ENCODE data around the gene SLC5A4. TPM values are rescaled to one million over a fixed set of nuclear protein-coding genes. Genes with fewer than 3 reads are reported as not detected.

The SLC5A4 gene
- total and polyA plus RNA-seq, 8 donors, result 0.29 to 3.3 (median 0.58) TPM; not detected in 5

GRCh38 chr22:32175683-32176644 is 79.2 kb downstream of the SLC5A4 start:
- 0 to 17% (median 7%) methylated on average over 5 to 73 of the region's 73 CpGs for WGBS, 5 donors
- TF ChIP-seq POLR2A (IDR thresholded peaks at IDR 0.05) (no peak), POLR2AphosphoS5 (IDR thresholded peaks at IDR 0.05) (no peak), EP300 (IDR thresholded peaks at IDR 0.05) (no peak), CTCF (IDR thresholded peaks at IDR 0.05) (no peak)
- H3K4me1 ChIP-seq, result peaks cover 0 to 10% (median 6%) of the 10 kb centered on the region in 4 donors
- peaks cover 0 to 7% (median 0%) of the 10 kb centered on the region in 4 donors for H3K9me3 ChIP-seq
- intact Hi-C loops (cut with DNase I; ENCODE audit: low total_unique reads), result no loop called here
- peak in 1 of 2 donors; percentile 22 for DNase-seq
- H3K27ac ChIP-seq, result no peak overlapping the region
- H3K36me3 ChIP-seq, result no peaks in the 10 kb centered on the region
- peaks cover 14 to 78% (median 46%) of the 10 kb centered on the region in 3 donors for H3K27me3 ChIP-seq
- no peak overlapping the region for H3K4me3 ChIP-seq

GRCh38 chr22:32175115-32175514 is 80.0 kb downstream of the SLC5A4 start:
- Histone ChIP-seq H3K4me3 (no peak overlapping the region), H3K27ac (no peak overlapping the region), H3K27me3 (peaks cover 14 to 73% (median 46%) of the 10 kb centered on the region in 3 donors), H3K4me1 (peaks cover 0 to 10% (median 6%) of the 10 kb centered on the region in 4 donors), H3K36me3 (no peaks in the 10 kb centered on the region), H3K9me3 (peaks cover 0 to 7% (median 0%) of the 10 kb centered on the region in 4 donors)
- TF ChIP-seq POLR2A (IDR thresholded peaks at IDR 0.05), result no peak
- no peak for TF ChIP-seq POLR2AphosphoS5 (IDR thresholded peaks at IDR 0.05)
- no peak for TF ChIP-seq CTCF (IDR thresholded peaks at IDR 0.05)
- intact Hi-C loops (cut with DNase I; ENCODE audit: low total_unique reads), result no loop called here
- 79 to 84% (median 83%) methylated on average over 11 of the region's 11 CpGs for WGBS, 5 donors
- DNase-seq, result no peak

Small RNA genes within 50 kb of the gene (small RNA-seq; reads per million reads assigned to genes)
- 0 reads per million in 4 donors for gene RF02171

Other genes starting within 250 kb of the SLC5A4 start
- gene SLC5A1, start 212.1 kb downstream of the SLC5A4 start, total RNA-seq, result 10 to 100 TPM in 1 of 5 donors, 1 to 10 TPM in 2, not detected in 2; 1.0 to 13.8 (median 2.3) TPM
- gene SLC5A1, start 212.1 kb downstream of the SLC5A4 start, polyA plus RNA-seq, result 1 to 10 TPM in 1 of 3 donors, under 1 TPM in 1, not detected in 1; 0.68 to 2.8 TPM
- not detected for gene C22orf42, start 96.0 kb downstream of the SLC5A4 start, total RNA-seq
- under 1 TPM in 1 of 3 donors, not detected in 2; 0.13 TPM for gene C22orf42, start 96.0 kb downstream of the SLC5A4 start, polyA plus RNA-seq
- gene RFPL2, start 50.3 kb downstream of the SLC5A4 start, total RNA-seq, result not detected
- gene RFPL2, start 50.3 kb downstream of the SLC5A4 start, polyA plus RNA-seq, result not detected
- gene RFPL3, start 102.5 kb upstream of the SLC5A4 start, total RNA-seq, result not detected
- not detected for gene RFPL3, start 102.5 kb upstream of the SLC5A4 start, polyA plus RNA-seq
- 100 to 1,000 TPM in 3 of 5 donors, 10 to 100 TPM in 2; 51.6 to 131 (median 106) TPM for gene RTCB, start 156.9 kb upstream of the SLC5A4 start, total RNA-seq
- 10 to 100 TPM; 27.2 to 71.6 (median 51.4) TPM for gene RTCB, start 156.9 kb upstream of the SLC5A4 start, polyA plus RNA-seq
- gene BPIFC, start 209.1 kb upstream of the SLC5A4 start, total RNA-seq, result not detected
- gene BPIFC, start 209.1 kb upstream of the SLC5A4 start, polyA plus RNA-seq, result not detected
- 100 to 1,000 TPM in 1 of 5 donors, 10 to 100 TPM in 4; 44.9 to 132 (median 66.9) TPM for gene FBXO7, start 219.5 kb upstream of the SLC5A4 start, total RNA-seq
- gene FBXO7, start 219.5 kb upstream of the SLC5A4 start, polyA plus RNA-seq, result 10 to 100 TPM; 53.5 to 86.6 (median 64.9) TPM